GM18867 (cell line): ENCODE measurements around the gene LCAT.
A peak's percentile ranks its signal among the peaks of the same experiment; 100 is the strongest.
"Not testable (repeated sequence)": the region's sequence is repeated elsewhere in the genome, so short reads cannot be mapped to it uniquely, and the experiment has no call there.

ENCODE experiments used
- ATAC-seq: cut with Tn5 transposase; IDR thresholded peaks from one replicate; pipeline ENCODE4 v1.9.1; 2021; ENCODE audit warnings: mild to moderate bottlenecking, moderate library complexity; ENCODE audit not compliant: unreplicated experiment

LCAT gene

DNA sequence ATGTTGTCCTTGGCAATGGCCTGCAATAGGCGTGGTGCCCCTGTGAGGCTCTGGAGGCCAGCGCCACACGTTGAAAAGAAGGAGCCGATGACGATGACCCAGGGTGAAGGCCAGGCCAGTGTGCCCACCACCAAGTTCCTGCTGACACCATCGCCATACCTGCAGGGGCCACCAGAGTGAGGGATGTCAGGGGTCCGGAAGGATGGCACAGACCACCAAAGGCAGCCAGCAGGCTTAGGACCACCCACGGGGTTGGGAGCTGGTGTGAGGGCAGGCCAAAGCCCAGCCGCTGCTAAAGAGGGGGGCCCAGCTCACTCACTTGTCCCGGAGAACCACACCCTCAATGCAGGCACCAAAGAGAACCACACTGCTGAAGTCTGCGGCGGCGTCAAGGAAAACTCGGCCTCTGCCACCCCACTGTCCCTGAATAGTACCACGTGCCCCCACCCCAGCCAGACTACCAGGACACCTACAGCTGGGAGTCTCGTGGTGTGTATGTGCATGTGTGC is 6.5 kb upstream of the LCAT start:
- ATAC-seq, result no peak

DNA sequence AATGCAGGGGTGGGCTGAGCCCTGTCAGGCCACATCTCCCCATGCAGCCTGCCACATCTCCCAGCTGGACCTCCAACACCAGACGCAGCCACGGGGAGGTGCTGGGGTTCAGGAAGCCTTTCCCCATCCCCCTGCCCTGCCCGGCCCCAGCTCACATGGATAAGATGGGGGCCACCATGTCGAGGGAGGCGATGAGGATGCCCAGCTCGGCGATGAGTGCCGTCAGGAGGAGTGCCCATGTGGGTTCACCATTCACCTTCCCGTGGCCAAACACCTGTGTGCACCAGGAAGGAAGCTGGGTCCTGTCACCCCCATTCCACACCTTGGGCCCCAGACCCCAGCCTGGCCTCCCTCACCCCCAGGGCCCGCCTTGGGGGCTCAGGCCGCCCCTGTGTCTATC is 5.7 kb upstream of the LCAT start:
- no peak for ATAC-seq

DNA sequence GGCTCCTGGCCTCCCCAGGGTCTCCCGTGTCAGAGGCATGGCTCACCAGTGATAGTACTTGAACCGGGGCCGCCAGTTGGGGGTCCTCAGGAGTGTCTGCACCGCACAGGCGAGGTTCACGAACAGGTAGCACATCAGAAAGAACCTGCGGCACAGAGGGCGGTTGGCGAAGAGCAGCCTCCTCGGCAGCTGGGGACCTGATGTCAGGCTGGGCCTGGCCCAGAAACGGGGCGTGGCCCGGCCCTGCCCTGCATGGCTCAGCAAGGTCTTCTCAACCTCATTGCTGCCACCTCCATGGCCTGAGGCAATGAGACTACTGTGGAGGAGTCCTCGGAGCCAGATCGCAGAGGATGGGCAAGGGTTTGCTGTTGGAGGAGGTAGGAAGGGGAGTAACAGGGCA is 4.1 kb upstream of the LCAT start:
- ATAC-seq, result no peak

DNA sequence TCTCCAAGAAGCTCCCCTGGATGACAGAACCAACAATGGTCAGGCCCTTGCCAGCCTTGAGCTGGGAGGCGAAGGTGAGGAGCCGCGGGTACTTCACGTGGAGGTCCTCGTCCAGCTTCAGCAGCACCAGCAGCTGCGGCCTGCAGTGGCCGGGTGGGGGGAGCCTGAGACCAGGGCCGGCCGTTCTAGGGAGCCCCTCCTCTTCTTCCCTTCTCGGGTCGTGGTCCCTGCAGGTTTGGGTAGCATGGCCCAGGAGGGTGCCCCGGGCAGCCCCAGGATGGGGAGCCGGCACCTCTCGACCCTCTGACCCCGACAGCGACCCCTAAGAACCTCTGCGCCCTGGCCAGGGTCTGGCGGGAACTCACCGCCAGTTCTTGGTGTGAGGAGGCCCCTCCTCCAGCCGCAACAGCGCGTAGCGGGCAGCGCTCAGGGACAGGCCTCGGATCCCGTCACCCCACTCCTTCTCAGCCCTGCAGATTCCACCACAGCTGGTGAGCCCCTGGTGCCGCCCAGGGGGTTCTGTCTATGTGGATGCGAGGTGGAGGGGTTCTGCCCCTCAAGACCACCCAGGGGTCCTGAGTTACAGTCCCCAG is 3.1 kb upstream of the LCAT start:
- ATAC-seq, result no peak

DNA sequence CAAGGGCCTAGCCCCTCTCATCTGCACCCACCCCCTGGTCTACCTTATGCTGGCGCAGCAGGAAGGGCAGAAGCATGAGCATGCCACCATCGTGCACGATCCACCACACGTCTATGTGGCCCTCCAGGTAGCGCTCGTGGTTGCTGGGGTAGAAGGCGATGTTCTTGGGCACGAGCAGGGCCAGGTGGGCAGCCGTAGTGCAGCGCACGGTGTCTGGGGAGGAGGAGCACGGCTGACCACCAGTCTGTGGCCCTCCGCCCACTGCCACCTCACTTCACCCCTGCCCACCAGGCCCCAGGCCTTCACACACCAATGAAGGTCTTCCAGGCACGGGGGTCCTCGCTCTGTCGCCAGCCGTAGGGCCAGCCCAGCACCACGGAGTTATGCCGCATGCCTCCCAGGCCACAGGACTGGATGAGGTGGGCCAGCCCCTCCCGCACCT is 2.2 kb upstream of the LCAT start:
- no peak for ATAC-seq

DNA sequence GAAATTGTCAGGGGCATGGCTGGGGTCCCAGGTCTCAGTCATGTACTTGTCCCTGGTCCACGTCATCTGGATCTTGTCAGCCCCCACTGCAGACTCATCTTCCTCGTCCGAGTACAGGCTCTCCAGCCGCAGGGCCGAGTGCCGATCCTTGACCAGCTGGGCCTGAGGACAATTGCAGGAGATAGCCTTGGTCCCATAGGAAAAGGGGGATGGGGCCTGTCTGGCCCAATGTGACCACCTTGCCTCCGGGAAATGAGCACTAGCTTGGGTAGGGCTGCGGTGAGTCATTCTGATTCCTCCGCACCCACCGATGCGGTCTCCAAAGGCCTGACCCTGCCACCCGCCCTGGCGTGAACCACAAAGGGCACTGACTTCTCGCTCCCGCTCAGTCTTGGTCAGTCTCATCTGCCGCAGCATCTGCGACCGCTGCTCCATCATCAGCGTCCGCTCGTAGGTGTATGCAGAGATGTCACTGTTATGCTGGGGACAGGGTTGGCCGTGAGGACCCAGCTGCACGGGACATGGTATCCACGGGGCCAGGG is 1.5 kb upstream of the LCAT start:
- no peak for ATAC-seq

DNA sequence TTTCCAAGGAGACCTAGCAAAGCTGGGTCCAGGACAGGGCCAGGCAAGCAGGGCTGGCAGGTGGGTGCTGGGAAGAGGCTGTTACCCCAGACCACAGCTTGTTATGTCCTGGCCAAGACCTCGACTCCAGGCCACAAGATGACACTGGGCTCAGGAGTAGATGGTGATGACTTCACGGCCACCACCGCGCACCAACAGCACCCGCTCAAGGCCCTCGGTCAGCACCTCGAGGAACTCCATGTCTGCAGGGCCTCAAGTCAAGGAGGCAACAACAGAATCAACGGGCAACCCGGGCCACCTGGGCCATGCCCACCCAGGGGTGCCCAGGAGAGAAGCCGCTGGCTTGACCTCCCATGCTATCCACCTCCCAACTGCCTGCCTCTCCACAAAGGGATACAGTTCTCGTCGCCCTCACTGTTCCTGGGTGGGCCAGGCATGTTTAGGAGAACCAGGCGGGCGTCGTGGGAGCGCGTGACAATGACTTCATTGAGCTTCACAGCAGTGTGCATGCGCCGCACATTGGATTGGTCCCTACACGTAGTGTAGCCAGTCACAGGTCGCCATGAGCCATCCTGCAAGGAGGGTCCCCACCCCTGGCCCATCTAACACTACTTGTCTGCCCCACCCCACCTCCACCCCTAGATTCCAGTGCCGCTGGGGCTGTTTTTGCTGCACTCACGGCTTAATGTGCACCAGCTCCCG is 921 bp upstream of the LCAT start:
- ATAC-seq, result no peak

DNA sequence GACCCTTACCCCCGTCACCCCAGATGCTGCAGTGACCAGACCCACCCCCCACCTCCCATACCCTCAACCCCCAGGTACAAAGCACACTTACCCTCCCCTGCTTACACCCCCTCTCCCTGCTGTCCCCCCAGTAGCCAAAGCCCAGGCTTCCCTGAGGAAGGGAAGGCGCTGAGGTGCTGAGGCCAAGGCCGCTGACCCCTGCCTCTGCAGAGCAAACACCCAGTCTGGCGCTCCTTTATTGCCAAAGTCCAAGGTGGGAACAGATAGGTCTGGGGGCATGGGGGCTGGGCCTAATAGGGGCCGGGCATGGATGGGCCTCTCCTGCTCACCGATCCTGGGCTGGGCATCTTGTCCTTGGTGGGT is 683 bp downstream of the LCAT start:
- ATAC-seq, result no peak

DNA sequence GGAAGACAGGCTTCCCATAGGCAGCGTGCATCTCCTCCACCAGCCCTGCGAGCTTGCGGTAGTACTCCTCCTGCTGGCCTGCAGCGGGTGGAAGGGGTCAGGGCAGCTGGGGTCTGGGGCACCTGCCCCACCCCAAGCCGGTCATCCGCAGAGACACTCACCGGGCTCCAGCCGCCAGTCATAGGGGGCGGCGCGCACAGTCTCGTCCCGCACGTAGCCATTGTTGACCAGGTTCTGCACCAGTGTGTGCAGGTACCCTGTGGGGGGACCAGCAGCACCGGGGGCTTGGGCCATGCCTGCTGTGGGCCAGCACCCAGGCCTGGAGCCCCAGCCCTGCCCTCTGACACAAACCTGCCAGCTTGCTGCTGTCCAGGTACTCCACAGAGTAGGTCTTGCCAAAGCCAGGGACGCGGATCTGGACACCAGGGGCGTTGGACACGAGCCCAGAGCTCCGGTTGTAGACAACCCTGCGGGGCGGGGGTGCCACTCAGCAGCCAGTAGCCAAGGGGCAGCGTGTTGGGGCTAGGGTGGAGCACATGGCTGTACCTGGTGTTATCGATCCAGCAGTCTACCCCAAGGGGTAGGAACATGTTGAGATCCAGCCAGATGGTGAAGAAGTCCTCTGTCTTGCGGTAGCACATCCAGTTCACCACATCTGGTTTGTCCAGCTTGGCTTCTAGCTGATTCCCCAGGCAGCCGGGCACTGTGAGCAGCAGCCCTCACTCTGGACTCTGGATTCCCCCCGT is 1.2 kb downstream of the LCAT start:
- no peak for ATAC-seq

DNA sequence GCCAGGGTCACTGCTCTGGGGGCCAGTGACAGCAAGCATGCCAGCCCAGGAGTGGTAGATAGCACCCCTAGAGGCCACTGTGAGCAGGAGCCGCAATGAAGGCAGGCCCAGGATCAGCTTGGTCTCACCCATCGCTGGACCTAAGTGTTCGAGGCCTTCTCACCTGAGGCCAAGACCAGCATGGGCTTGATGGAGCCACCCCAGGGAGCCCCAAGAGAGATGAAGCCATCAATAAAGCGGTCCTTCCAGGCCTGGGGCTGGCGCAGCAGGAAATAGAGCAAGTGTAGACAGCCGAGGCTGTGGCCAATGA is 1.8 kb downstream of the LCAT start:
- peak; percentile 43 for ATAC-seq

DNA sequence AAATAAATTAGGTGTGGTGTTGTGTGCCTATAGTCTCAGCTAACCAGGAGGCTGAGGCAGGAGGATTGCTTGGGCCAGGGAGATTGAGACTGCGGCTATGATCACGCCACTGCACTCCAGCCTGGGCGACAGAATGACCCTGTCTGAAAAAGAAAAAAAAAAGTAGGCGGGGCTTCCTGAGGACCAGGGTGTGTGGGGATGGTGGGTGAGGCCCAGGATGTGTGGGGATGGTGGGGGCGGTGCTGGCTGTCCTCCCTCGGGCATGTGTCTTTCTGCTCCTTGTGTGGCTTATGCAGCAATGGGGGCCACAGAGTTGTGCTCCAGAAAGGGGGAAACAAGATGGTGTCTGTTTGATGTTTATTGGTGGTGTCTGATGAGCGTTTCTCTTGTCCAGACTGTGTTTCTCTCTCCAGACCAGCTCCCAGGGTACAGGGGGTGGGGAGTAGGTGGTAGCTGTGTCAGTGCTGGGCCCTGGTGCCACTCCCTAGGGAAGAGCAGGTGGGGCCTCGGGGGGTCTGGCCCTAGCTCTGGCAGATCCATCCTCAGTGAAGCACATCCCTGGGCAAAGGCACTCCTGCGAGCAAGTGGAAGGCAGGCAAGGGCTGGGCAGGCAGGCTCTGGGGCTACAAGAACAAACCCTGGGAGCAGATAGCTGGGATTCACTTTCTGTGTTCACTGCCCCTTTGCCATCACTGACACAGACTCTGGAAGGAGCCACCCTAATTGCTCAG is 2.3 kb downstream of the LCAT start:
- no peak for ATAC-seq

DNA sequence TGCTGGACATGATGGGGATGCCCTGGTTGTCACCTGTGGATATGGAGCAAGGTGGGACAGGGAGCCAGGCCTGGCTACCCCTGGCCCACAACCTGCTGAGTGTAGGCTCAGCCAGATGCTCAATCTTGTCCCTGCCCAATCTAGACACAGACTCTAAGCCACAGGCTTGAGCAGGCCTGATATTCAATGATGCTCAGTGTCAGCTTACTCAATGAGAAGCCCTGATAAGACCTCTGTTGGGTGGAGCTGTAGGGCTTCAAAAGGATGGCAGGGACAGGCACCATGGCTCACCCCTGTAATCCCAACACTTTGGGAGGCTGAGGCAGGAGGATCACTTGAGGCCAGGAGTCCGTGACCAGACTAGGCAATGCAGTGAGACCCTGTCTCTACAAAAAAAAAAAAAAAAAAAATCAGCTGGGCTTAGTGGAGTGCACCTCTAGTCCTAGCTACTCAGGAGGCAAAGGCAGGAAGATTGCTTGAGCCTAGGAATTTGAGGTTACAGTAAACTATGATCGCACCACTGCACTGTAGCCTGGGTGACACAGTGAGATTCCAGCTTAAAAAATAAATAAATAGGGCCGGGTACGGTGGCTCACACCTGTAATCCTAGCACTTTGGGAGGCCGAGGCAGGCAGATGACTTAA is 3.4 kb downstream of the LCAT start:
- no peak for ATAC-seq

DNA sequence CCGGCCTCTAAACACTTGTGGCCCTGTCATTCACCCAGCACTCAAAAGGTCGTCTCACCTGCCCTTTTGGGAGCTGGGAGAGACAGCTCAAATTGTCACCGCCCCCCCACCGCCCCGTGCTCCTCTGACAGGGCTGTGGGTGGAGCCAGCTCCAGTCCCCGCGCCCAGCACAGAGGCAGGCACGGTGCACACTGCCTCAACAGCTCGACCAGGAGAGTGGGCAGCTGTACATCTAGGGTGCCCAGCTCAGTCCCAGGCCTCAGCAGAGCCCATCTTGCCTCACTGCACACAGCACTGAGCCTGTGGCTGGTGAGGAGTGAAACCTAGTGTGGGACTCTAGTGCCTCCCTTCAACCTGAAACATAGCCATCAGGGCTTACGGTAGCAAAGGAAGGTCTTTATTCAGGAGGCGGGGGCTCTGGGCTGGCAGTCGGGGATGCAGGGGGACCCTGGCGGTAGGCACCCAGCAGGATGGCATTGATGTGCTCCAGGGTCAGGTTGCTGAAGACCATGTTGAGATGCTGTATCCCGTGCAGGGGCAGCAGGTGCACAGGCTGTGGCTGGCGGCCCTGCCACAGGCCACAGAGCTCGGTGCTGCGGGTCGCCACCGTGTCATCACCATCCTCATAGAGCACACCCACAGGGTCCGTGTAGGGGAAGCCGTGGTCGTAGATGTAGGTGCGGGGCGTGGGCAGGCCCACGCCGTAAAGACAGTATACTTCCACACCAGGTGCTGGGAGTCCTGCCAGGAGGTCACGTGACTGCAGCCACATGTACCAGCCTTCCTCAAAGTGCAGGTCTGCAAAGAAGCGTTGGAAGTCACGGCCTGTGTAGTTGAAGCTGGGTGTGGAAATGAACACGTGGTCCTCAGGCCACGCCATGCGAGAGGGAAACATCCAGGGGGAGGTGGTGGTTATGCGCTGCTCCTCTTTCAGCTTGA is 4.1 kb downstream of the LCAT start:
- ATAC-seq, result no peak

DNA sequence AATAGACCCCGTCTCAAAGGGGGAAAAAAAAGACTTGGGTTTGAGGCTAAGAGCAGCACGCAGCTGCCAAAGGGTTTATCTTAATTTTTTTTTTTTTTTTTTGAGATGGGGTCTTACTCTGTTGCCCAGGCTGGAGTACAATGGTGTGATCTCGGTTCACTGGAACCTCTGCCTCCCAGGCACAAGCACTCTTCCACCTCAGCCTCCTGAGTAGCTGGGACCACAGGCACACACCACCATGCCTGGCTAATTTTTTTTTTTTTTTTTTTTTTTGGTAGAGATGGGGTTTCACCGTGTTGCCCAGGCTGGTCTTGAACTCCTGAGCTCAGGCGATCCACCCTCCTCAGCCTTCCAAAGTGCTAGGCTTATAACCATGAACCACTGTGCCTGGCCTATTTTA is 6.2 kb downstream of the LCAT start:
- not testable (repeated sequence) for ATAC-seq

DNA sequence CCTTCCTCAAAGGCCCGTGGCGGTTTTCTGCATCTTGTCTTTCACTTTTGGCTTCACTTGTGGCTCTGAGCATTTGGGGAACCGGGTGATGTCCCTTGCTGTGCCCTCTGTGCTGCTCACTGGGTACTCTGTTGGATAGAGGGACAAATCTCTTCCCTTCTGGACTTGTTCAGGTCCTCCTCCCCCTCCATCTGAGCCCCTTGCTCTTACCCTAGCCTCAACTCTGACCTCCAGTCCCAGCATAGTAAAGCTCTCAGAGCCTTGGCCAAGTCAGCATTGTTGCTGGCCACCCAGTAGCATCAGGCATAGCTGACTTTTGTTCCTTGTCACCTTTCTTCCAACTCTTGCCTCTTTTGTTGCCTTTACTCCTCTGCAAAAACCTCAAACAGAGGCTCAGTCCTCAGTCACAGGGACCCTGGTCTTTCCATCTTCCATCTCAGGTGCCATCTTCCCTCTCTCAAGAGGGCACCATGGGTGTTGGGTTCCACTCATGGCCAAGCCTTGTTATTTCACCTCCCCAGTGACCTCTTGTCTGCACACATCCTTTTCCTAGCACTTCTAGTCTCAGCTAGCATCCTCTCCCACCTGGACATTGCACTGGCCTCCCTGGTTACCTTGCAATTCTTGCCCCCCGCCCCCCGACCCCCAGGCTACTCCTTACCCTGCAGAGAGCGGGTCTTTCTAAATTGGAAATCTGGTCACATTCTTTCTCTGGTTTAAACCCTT is 6.9 kb downstream of the LCAT start:
- ATAC-seq, result peak; percentile 56

DNA sequence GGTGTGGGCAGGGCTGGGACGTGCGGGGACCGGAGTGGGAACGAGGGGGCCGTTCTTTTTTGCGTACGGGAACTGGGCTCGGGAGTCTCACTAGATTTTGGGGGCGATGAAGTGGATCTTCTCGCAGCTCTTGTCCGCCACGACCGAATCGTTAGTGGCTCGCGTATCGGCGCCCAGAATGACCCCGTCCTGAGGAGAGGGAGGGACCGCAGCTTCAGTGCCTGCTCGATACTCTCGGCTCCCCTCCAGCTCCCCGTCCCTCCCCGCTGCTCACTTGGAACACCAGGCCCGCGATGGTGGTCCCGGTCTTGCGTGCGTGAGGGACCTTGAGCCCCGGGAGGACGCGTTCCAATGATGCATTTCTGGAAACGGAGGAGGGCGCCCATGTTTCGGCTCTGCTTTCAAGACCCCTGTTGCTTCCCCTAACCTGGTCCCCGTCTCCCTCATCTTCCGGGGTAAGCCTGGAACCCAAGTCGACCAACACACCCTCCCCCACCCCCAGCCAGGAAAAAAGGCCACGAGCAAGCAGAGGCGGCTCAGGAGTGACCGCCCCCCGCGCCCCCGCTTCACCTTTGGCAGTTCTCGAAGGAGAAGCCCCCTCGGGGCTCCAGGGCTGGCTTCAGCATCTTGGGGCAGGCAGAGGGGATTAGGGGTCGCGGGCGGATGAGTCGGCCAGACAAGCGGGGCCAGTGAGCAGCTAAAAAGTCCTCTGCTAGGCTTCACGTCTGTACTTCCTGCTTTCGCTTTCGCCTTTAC is 7.6 kb downstream of the LCAT start, which contains the start of gene PSMB10:
PSMB10 (minus strand) TSS at position 727 of the 756 bp plus-strand sequence; CDS start at position 626, 101 bp downstream.
- no peak for ATAC-seq

DNA sequence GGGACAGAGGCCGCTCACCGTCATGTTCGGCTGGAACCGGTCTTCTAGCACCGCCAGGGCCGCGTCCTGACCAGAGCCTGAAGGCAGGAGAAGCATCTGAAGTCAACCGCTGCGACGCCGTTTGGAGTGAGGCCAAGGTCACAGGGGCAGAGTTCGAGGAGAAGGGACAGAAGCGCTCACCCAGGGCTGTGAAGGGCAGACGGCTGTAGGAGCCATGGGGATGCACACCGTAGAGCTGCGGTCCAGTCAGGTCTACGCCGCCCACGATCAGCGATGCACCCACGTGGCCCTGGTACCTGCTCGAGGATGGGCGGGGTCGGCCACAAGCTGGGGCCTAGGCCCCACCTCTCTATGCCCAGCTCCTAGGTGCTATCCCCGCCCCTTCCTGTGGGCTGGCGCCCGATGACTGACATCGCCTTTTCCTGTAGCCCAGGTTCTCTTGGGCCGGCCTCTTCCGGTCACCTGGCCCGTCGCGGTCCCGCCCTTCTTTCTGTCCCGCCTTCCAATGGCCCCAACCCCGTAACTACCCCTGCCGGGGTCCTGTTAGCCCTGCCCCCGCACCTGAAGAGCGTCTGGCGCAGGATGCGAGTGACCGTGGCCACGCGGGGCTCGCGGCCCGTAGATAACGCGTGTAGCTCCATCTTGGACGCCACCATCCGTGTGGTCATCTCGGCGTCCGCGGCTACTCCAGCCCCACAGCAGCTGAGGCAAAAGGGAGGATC is 8.4 kb downstream of the LCAT start:
- ATAC-seq, result peak; percentile 92

DNA sequence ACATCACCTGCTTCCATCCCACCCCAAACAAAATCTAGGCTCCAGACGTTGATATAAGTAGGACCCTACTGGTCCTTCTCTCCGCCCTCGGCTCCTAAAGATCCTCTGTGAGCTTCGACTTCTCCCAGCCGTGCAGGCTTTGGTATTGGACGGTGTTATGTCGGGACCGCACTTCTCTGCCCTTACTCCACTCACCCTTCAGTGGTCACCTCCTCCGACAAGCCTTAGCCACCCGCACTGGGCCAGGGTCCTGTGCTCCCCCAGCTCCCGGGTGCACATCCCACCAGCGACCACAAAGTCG is 8.9 kb downstream of the LCAT start:
- ATAC-seq, result no peak
